HepG2 (cell line): ENCODE results near the gene TEDC1. TPM values are rescaled to one million over a fixed set of nuclear protein-coding genes. Genes with fewer than 3 reads are reported as not detected.
A peak's percentile ranks its signal among the peaks of the same experiment; 100 is the strongest.

Source experiments
- ATAC-seq: fragments of 200-7000 bp; cut with Tn5 transposase; 3 replicates; pipeline ENCODE4 v1.9.1; 2020; ENCODE audit warnings: mild to moderate bottlenecking, moderate library complexity
- BruUV-seq: library from RNA; stranded (reverse); fragments of 400-500 nt; replicated peaks from 2 replicates; lab custom pipeline; 2021; lab: Mats Ljungman, UMichigan
- CTCF ChIA-PET: fragments of 300-600 bp; formaldehyde crosslinking; extraction: SDS; loops from one replicate; lab custom pipeline; 2021; ENCODE audit warnings: low total read pairs, inconsistent platforms, low intra/inter-chr PET ratio; lab: Yijun Ruan, JAX
- POLR2A ChIA-PET: fragments of 350-600 bp; sonication (Branson Sonifier 250); formaldehyde crosslinking; loops from one replicate; lab custom pipeline; 2020; ENCODE audit warnings: antibody characterized with exemption, inconsistent platforms; lab: Yijun Ruan, JAX
- DNase-seq: peaks from one replicate; pipeline ENCODE4 v3.0.0-alpha.2; 2015; ENCODE audit warnings: low spot score
- FAIRE-seq: peaks from 3 replicates; lab custom pipeline; 2011; peaks lifted over from hg19 to GRCh38; lab: Jason Lieb, UNC
- H2AFZ ChIP-seq: one replicate; pipeline ENCODE4 v1.6.1; 2011; ENCODE audit warnings: low read length, inconsistent platforms
- H3K27ac ChIP-seq: fragments of 300-600 bp; 3 replicates; pipeline ENCODE4 v1.8.0; 2011; ENCODE audit warnings: mixed run types, mild to moderate bottlenecking, mixed read lengths, low read length, inconsistent platforms; ENCODE audit not compliant: insufficient read depth; ENCODE audit errors: extremely low read length
- H3K27me3 ChIP-seq, 2 experiments: fragments of 200-600 bp in 1 of 2; 2 replicates in 1 of 2; 3 replicates in 1 of 2; pipeline versions ENCODE4 v1.6.0 to v1.8.0; 2011; ENCODE audit warnings: low read length in 2 of 2, mild to moderate bottlenecking in 2 of 2, moderate library complexity in 2 of 2, inconsistent platforms in 1 of 2; ENCODE audit not compliant: insufficient read depth in 2 of 2, control insufficient read depth in 1 of 2
- H3K36me3 ChIP-seq, 2 experiments: fragments of 200-600 bp in 1 of 2; replicated peaks in 1 of 2; 2 replicates in 1 of 2; 3 replicates in 1 of 2; pipeline versions ENCODE4 v1.5.1 to v1.8.0; 2011; ENCODE audit warnings: low read length in 2 of 2, inconsistent platforms in 1 of 2; ENCODE audit not compliant: insufficient read depth in 2 of 2, control insufficient read depth in 1 of 2
- H3K4me1 ChIP-seq: 2 replicates; pipeline ENCODE4 v1.5.1; 2012; ENCODE audit warnings: low read length, inconsistent platforms; ENCODE audit not compliant: insufficient read depth
- H3K4me2 ChIP-seq: 2 replicates; pipeline ENCODE4 v1.6.0; 2011; ENCODE audit warnings: low read depth, low read length, inconsistent platforms
- H3K4me3 ChIP-seq, 3 experiments: fragments of 200-600 bp in 1 of 3; sonication (generic), shearing (Covaris generic) in 1 of 3; replicated peaks in 1 of 3; 2 replicates each; pipeline ENCODE4 v1.5.1; 2011 to 2016; ENCODE audit warnings: low read length in 3 of 3, inconsistent platforms in 2 of 3, low read depth in 2 of 3, mild to moderate bottlenecking in 2 of 3, control low read depth in 1 of 3, mixed read lengths in 1 of 3; ENCODE audit not compliant: insufficient read depth in 1 of 3
- H3K79me2 ChIP-seq: one replicate; pipeline ENCODE4 v1.6.1; 2011; ENCODE audit warnings: low read length, inconsistent platforms; ENCODE audit not compliant: insufficient read depth
- H3K9ac ChIP-seq: 2 replicates; pipeline ENCODE4 v1.6.0; 2011; ENCODE audit warnings: mild to moderate bottlenecking, low read depth, low read length, inconsistent platforms; ENCODE audit not compliant: insufficient read depth
- H3K9me3 ChIP-seq: 2 replicates; pipeline ENCODE4 v1.5.1; 2012; ENCODE audit warnings: mild to moderate bottlenecking, low read length
- H4K20me1 ChIP-seq: 2 replicates; pipeline ENCODE4 v1.6.0; 2011; ENCODE audit warnings: inconsistent platforms, mild to moderate bottlenecking, low read length, moderate library complexity; ENCODE audit not compliant: insufficient read depth
- BHLHE40 ChIP-seq: IDR thresholded peaks from 2 replicates; pipeline ENCODE4 v1.6.1; 2011; ENCODE audit warnings: low read length, improper control_type of control experiment
- CREBL2 ChIP-seq: sonication (generic); formaldehyde crosslinking; IDR thresholded peaks from 2 replicates; pipeline ENCODE4 v1.8.1; 2023; ENCODE audit warnings: missing genetic modification reagents, mild to moderate bottlenecking, borderline replicate concordance
- SAP130 ChIP-seq: IDR thresholded peaks from 2 replicates; pipeline ENCODE4 v1.6.1; 2016; ENCODE audit warnings: low read depth
- ZNF639 ChIP-seq: conservative IDR thresholded peaks from 2 replicates; pipeline ENCODE4 v1.6.1; 2018; ENCODE audit warnings: missing genetic modification reagents
- WGBS: methylation state at CpG from one replicate; pipeline ENCODE4 v1.1.6; 2017; ENCODE audit warnings: low lambda C conversion rate; 5-methylcytosine and 5-hydroxymethylcytosine counted together
- in situ Hi-C: cut with HindIII; loops from 2 replicates; pipeline ENCODE4 v1.10.0; 2017; ENCODE audit warnings: low pct_unique_long_range_greater_than_20kb; ENCODE audit not compliant: extremely low pct_ligation_motif_present
- intact Hi-C: fragments of 100-400 bp; cut with micrococcal nuclease; formaldehyde crosslinking; loops from one replicate; pipeline ENCODE4 v1.10.0; 2022; ENCODE audit not compliant: unreplicated experiment
- polyA plus RNA-seq, 8 experiments: library from polyadenylated mRNA; depleted of rRNA in 3 of 8; stranded (reverse) in 7 of 8; unstranded in 1 of 8; fragments of >200 nt; fragmentation: Illumina TruSeq in 4 of 8; extraction: Trizol in 4 of 8; gene quantifications; 2 replicates each; pipeline versions ENCODE4 v1.2.1 to v1.2.3, GENCODE V29; 2011 to 2016; ENCODE audit warnings: low read depth in 4 of 8, missing spikeins in 1 of 8, mixed read lengths in 1 of 8; ENCODE audit not compliant: insufficient read depth in 1 of 8
- total RNA-seq, 5 experiments: library from RNA; depleted of rRNA; stranded (reverse); fragments of >200 nt; fragmentation: Illumina TruSeq; extraction: Trizol; gene quantifications; 2 replicates each; pipeline ENCODE4 v1.2.3, GENCODE V29; 2016; ENCODE audit warnings: low read depth in 1 of 5

The TEDC1 gene
- total and polyA plus RNA-seq, 2 of the 13 experiments (the other 11 are each of a cell fraction or from before 2014, with no cell fraction given) = 5.7 to 27.4 TPM

- TF ChIP-seq ZNF639 (CRISPR knock-in tag) = no peak
- TF ChIP-seq SAP130 = peak; percentile 91
Measured at GRCh38 chr14:105481886-105482457, 9.1 kb upstream of the TEDC1 start (continued).

DNA sequence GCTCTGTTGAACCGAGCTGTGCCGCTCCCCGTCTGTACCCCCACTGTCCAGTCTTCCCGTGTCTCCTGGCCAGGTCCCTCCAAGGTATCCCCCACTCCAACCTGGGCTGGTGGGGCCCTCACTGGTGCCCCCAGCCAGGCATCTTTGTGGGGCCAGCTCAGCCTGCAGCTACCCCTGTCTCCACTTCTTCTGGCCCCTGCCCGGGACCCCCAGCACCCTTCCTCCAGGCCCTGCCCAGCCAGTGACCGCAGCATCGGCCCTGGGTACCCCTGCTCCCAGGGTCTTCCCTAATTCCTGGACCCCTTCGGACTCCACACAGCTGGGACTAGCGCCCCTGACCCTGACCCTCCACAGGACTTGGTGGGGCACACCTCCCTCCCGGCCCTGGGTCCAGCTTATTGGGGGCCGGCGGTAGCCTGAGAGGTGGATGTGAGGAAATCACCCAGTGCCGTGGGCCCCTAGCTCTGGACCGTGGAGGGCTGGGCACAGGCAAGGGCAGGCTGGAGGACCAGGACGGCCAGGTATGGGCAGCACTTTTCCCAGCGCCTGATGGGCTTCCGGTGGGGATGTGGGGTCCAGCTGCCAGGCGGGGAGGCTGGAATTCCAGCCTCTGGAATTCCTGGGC lies 8.4 kb upstream of the TEDC1 start:
- no peaks in the 10 kb centered on the region for H3K9me3 ChIP-seq
- intact Hi-C loops (no loop called here), in situ Hi-C loops (no loop called here)
- no peaks in the 10 kb centered on the region for H4K20me1 ChIP-seq
- peak overlapping the region in 1 of 3 experiments; percentile 82; a peak in 1 of 6 replicates for H3K4me3 ChIP-seq
- peak overlapping the region; percentile 32 for H3K27ac ChIP-seq
- FAIRE-seq (no peak), DNase-seq (no peak), ATAC-seq (no peak)
- H3K36me3 ChIP-seq = no peaks in the 10 kb centered on the region
- no peak for TF ChIP-seq BHLHE40
- no peak for TF ChIP-seq CREBL2 (CRISPR knock-in tag)
- H3K4me2 ChIP-seq = peak overlapping the region; percentile 100
- H3K79me2 ChIP-seq = no peaks in the 10 kb centered on the region
- ChIA-PET CTCF (interaction anchor here (2.1 to 2.5 kb wide), 2 partner anchors 7 to 45 kb away, joined by 7 to 15 read pairs; partner anchors contain the start of gene TMEM121), POLR2A (interaction anchor here (2.2 to 2.4 kb wide), 2 partner anchors 7 to 17 kb away, joined by 8 to 10 read pairs; no protein-coding TSS in a partner anchor)
- BruUV-seq = no TSS peak
- H3K27me3 ChIP-seq = peaks cover 2 to 32% of the 10 kb centered on the region in 2 experiments; a peak in 4 of 5 replicates
- peak overlapping the region; percentile 99 for H3K9ac ChIP-seq
- no peak overlapping the region for H2AFZ ChIP-seq
- WGBS = 64% methylated on average over 9 of the region's 18 CpGs
- H3K4me1 ChIP-seq = peaks cover 60% of the 10 kb centered on the region
